ENCODE data around the gene PGP. TPM values are rescaled to one million over a fixed set of nuclear protein-coding genes. Genes with fewer than 3 reads are reported as not detected.
"Not testable (repeated sequence)": the region's sequence is repeated elsewhere in the genome, so short reads cannot be mapped to it uniquely, and the experiment has no call there.

Gene PGP
- total RNA-seq, 1 donor = 14.1 TPM

GRCh38 chr16:2205967-2206313, 8.7 kb downstream of the PGP start:
- DNase-seq (ENCODE audit: insufficient read length, low spot score, missing footprints) = no peak
- no peaks in the 10 kb centered on the region for H4K20me1 ChIP-seq (ENCODE audit: insufficient read depth, low read length)
- peaks cover 13% of the 10 kb centered on the region for H3K4me1 ChIP-seq (ENCODE audit: insufficient read depth, low read length)
- H3K27me3 ChIP-seq (ENCODE audit: insufficient read depth, low read length) = no peaks in the 10 kb centered on the region
- H3K79me2 ChIP-seq (ENCODE audit: insufficient read depth, low read length) = peaks cover 23% of the 10 kb centered on the region
- peak overlapping the region; percentile 100 for H3K4me2 ChIP-seq (ENCODE audit: insufficient read depth, low read length)
- H2AFZ ChIP-seq (ENCODE audit: low read length) = peak overlapping the region; percentile 85
- H3K27ac ChIP-seq (ENCODE audit: low read depth, low read length) = peak overlapping the region; percentile 92
- peak overlapping the region; percentile 98 for H3K4me3 ChIP-seq (ENCODE audit: insufficient read depth, low read length)
- H3K36me3 ChIP-seq (ENCODE audit: insufficient read depth, low read length) = peaks cover 16% of the 10 kb centered on the region
- no peaks in the 10 kb centered on the region for H3K9me3 ChIP-seq (ENCODE audit: low read depth, low read length)
- TF ChIP-seq CTCF (IDR thresholded peaks at IDR 0.05; ENCODE audit: extremely low read depth, low read depth, low read length) = no peak

GRCh38 chr16:2205104-2205966, 9.3 kb downstream of the PGP start, which contains the start of gene MLST8:
Gene MLST8 (plus strand): TSS chr16:2205454. CDS start chr16:2206086, 632 bp downstream.
- H3K27me3 ChIP-seq (ENCODE audit: insufficient read depth, low read length) = no peaks in the 10 kb centered on the region
- peak within 1 kb of the TSS; percentile 98 for H3K4me3 ChIP-seq (ENCODE audit: insufficient read depth, low read length)
- H3K9me3 ChIP-seq (ENCODE audit: low read depth, low read length) = no peaks in the 10 kb centered on the region
- TF ChIP-seq CTCF (IDR thresholded peaks at IDR 0.05; ENCODE audit: extremely low read depth, low read depth, low read length) = no peak
- peak within 1 kb of the TSS; percentile 100 for H3K4me2 ChIP-seq (ENCODE audit: insufficient read depth, low read length)
- peak within 1 kb of the TSS; percentile 92 for H2AFZ ChIP-seq (ENCODE audit: low read length)
- peak within 1 kb of the TSS; percentile 92 for H3K27ac ChIP-seq (ENCODE audit: low read depth, low read length)
- H3K4me1 ChIP-seq (ENCODE audit: insufficient read depth, low read length) = peaks cover 13% of the 10 kb centered on the region
- H3K79me2 ChIP-seq (ENCODE audit: insufficient read depth, low read length) = peaks cover 23% of the 10 kb centered on the region
- H4K20me1 ChIP-seq (ENCODE audit: insufficient read depth, low read length) = no peaks in the 10 kb centered on the region
- peak; percentile 100 for DNase-seq (ENCODE audit: insufficient read length, low spot score, missing footprints)
- peaks cover 16% of the 10 kb centered on the region for H3K36me3 ChIP-seq (ENCODE audit: insufficient read depth, low read length)

DNA sequence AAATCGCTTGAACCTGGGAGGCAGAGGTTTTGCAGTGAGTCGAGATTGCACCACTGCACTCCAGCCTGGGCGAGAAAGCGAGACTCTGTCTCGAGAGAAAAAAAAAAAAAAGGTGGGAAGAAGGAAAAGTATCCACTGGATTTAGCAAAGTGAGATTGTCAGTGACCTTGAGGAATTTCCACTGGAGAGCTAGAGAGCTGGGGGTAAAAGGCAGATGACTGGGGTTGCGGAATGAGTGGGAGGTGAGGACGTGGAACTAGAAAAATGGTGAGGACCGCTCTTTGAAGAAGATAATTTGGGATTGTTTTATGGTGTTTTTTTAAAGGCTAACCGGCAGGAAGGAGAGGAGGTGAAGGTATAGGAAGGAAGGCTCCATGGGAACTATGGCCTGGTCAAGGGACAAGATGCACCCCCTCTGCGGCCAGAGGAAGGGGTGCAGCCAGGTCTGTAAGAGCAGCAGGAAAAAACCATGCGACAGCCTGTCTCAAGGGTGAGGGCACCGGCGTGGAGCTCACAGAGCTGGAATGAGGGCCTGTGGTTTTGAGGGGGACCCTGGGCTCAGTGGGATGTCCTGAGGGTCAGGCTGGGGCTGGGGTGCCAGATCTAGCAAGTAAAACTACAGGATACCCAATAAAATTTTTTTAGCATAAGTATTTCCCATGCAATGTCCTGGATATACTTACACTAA, 10.1 kb downstream of the PGP start:
- TF ChIP-seq CTCF (IDR thresholded peaks at IDR 0.05; ENCODE audit: extremely low read depth, low read depth, low read length) = no peak
- peak overlapping the region; percentile 92 for H3K27ac ChIP-seq (ENCODE audit: low read depth, low read length)
- H3K4me2 ChIP-seq (ENCODE audit: insufficient read depth, low read length) = peak overlapping the region; percentile 100
- H2AFZ ChIP-seq (ENCODE audit: low read length) = peak overlapping the region; percentile 92
- H3K79me2 ChIP-seq (ENCODE audit: insufficient read depth, low read length) = peaks cover 23% of the 10 kb centered on the region
- H3K4me1 ChIP-seq (ENCODE audit: insufficient read depth, low read length) = peaks cover 13% of the 10 kb centered on the region
- peaks cover 16% of the 10 kb centered on the region for H3K36me3 ChIP-seq (ENCODE audit: insufficient read depth, low read length)
- H3K27me3 ChIP-seq (ENCODE audit: insufficient read depth, low read length) = peaks cover 3% of the 10 kb centered on the region
- H3K9me3 ChIP-seq (ENCODE audit: low read depth, low read length) = no peaks in the 10 kb centered on the region
- no peaks in the 10 kb centered on the region for H4K20me1 ChIP-seq (ENCODE audit: insufficient read depth, low read length)
- peak overlapping the region; percentile 98 for H3K4me3 ChIP-seq (ENCODE audit: insufficient read depth, low read length)
- no peak for DNase-seq (ENCODE audit: insufficient read length, low spot score, missing footprints)

GRCh38 chr16:2203119-2203688, 11.4 kb downstream of the PGP start:
- H4K20me1 ChIP-seq (ENCODE audit: insufficient read depth, low read length); H3K9me3 ChIP-seq (ENCODE audit: low read depth, low read length); H2AFZ ChIP-seq (ENCODE audit: low read length); DNase-seq (ENCODE audit: insufficient read length, low spot score, missing footprints); H3K36me3 ChIP-seq (ENCODE audit: insufficient read depth, low read length); H3K27ac ChIP-seq (ENCODE audit: low read depth, low read length); H3K4me3 ChIP-seq (ENCODE audit: insufficient read depth, low read length); H3K4me2 ChIP-seq (ENCODE audit: insufficient read depth, low read length): not testable (repeated sequence)
- Histone ChIP-seq H3K4me1 (ENCODE audit: insufficient read depth, low read length) (peaks cover 13% of the 10 kb centered on the region), H3K27me3 (ENCODE audit: insufficient read depth, low read length) (peaks cover 16% of the 10 kb centered on the region), H3K79me2 (ENCODE audit: insufficient read depth, low read length) (peaks cover 22% of the 10 kb centered on the region)

All from osteoblast (primary cell).